Measurements from ENCODE around the gene LZTR1.
A peak's percentile ranks its signal among the peaks of the same experiment; 100 is the strongest.

LZTR1 gene

GRCh38 chr22:20996598-20997535 lies 14.8 kb downstream of the LZTR1 start:
- Histone ChIP-seq H3K4me1 (ENCODE audit: control insufficient read depth, insufficient read depth, low read length, poor library complexity, severe bottlenecking) (peaks cover 18% of the 10 kb centered on the region), H3K27ac (ENCODE audit: insufficient read depth, low read length, poor library complexity, severe bottlenecking) (no peak overlapping the region), H3K36me3 (ENCODE audit: control insufficient read depth, insufficient read depth, low read length) (peaks cover 41% of the 10 kb centered on the region), H3K9me3 (ENCODE audit: control insufficient read depth, low read length) (no peaks in the 10 kb centered on the region), H3K4me3 (ENCODE audit: insufficient read depth, low read depth, low read length, poor library complexity, severe bottlenecking) (no peak overlapping the region), H3K27me3 (replicated peaks; ENCODE audit: control insufficient read depth, insufficient read depth, low read length, poor library complexity, severe bottlenecking) (no peaks in the 10 kb centered on the region)
- DNase-seq, result no peak

- H3K27me3 ChIP-seq (replicated peaks; ENCODE audit: control insufficient read depth, insufficient read depth, low read length, poor library complexity, severe bottlenecking), result no peaks in the 10 kb centered on the region
- H3K36me3 ChIP-seq (ENCODE audit: control insufficient read depth, insufficient read depth, low read length), result peaks cover 33% of the 10 kb centered on the region
- H3K4me3 ChIP-seq (ENCODE audit: insufficient read depth, low read depth, low read length, poor library complexity, severe bottlenecking), result no peak overlapping the region
- DNase-seq, result no peak
- H3K4me1 ChIP-seq (ENCODE audit: control insufficient read depth, insufficient read depth, low read length, poor library complexity, severe bottlenecking), result peaks cover 18% of the 10 kb centered on the region
- H3K9me3 ChIP-seq (ENCODE audit: control insufficient read depth, low read length), result no peaks in the 10 kb centered on the region
- no peak overlapping the region for H3K27ac ChIP-seq (ENCODE audit: insufficient read depth, low read length, poor library complexity, severe bottlenecking)
These were observed 15.6 kb downstream of the LZTR1 start for GRCh38 chr22:20997536-20998257.

DNA sequence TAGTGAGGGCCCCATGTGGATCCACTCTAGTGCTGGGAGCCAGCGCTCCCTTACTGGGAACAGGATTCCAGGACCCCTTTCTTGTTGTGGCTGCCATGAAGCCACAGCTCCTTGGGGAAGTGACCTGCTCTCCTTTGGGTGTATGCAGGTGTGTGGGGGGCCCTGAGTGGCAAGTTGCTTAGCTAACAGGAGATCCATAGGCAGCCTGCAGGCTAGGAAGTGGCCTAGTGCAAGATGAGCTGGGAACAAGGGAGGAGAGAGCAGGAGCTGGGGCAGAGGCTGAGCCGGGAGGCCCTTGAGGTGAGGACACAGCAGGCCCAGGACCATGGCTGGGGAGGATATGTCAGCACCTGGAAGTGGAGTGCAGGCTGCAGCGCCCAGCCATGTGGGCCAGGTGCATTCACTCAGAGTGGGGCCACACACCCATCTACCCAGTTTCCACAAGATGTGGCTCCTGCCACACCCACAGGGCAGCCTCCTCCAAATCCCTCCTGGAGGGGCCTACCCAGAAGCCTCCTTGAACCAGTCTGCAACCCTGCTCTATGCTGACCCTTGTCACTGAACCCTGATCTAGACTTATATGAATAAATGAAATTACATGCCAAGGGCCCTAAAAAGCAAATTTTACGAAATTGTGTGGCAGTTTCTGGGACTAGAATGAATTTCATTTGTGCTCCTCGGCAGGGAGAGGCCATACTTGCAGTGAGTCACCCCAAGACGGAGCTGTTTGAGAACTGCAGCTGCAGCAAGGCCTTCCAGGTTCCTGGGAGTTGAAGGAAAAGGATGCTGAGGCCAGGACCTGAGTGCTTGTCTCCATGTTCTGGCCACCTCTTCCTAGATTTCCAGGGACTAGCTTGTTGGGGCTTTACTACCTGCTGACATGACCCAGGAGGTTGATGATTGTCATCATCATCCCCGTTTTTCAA lies 16.6 kb downstream of the LZTR1 start:
- Histone ChIP-seq H3K27ac (ENCODE audit: insufficient read depth, low read length, poor library complexity, severe bottlenecking) (no peak overlapping the region), H3K36me3 (ENCODE audit: control insufficient read depth, insufficient read depth, low read length) (peaks cover 28% of the 10 kb centered on the region), H3K4me1 (ENCODE audit: control insufficient read depth, insufficient read depth, low read length, poor library complexity, severe bottlenecking) (peaks cover 18% of the 10 kb centered on the region), H3K27me3 (replicated peaks; ENCODE audit: control insufficient read depth, insufficient read depth, low read length, poor library complexity, severe bottlenecking) (no peaks in the 10 kb centered on the region), H3K4me3 (ENCODE audit: insufficient read depth, low read depth, low read length, poor library complexity, severe bottlenecking) (no peak overlapping the region), H3K9me3 (ENCODE audit: control insufficient read depth, low read length) (no peaks in the 10 kb centered on the region)
- DNase-seq, result no peak

DNA sequence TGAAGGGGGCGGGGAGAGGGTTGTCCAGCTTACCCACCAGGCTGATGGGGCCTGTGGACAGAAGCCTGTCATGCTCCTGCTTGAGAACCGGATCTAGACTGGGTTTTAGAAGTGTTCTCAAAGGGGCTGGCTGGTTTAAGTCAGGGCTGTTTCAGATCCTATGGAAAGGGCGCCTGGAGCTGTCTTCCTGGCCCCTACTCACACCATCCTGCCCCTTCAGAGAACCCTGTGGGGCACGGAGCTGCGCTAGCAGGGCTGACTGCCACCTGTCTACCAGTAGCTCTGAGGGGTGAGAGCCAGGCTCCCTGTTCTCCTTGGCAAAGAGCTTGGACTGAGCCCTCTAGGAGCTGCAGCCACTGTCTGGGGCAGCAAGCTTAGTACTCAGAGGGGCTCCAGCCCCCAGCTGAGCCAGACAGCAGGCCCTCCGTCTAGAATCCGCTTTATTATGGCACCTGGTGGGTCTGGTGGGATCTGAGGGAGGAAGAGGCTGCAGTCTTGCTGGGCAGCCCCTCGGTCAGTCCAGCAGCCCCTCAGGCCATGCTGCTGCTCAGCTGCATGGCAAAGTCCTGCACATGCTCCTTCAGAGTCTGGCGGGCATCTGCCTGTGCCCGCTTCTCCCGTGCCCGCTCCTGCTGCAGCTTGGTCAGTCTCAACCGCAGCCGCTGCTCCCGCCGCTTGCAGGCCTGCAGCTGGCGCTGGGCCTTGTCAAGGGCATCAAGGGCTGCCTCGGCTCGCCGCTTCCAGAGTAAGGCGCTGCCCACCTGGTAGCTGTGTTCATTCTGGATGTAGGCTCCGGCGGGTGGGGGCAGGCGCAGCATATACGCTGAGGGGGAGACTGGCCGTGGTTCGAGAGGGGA lies 17.5 kb downstream of the LZTR1 start:
- DNase-seq, result no peak
- H3K4me3 ChIP-seq (ENCODE audit: insufficient read depth, low read depth, low read length, poor library complexity, severe bottlenecking), result no peak overlapping the region
- no peaks in the 10 kb centered on the region for H3K27me3 ChIP-seq (replicated peaks; ENCODE audit: control insufficient read depth, insufficient read depth, low read length, poor library complexity, severe bottlenecking)

GRCh38 chr22:21000207-21000986 lies 18.3 kb downstream of the LZTR1 start:
- DNase-seq, result no peak
- Histone ChIP-seq H3K36me3 (ENCODE audit: control insufficient read depth, insufficient read depth, low read length) (peaks cover 28% of the 10 kb centered on the region), H3K27me3 (replicated peaks; ENCODE audit: control insufficient read depth, insufficient read depth, low read length, poor library complexity, severe bottlenecking) (no peaks in the 10 kb centered on the region), H3K27ac (ENCODE audit: insufficient read depth, low read length, poor library complexity, severe bottlenecking) (peak overlapping the region; percentile 98), H3K4me1 (ENCODE audit: control insufficient read depth, insufficient read depth, low read length, poor library complexity, severe bottlenecking) (peaks cover 18% of the 10 kb centered on the region), H3K4me3 (ENCODE audit: insufficient read depth, low read depth, low read length, poor library complexity, severe bottlenecking) (peak overlapping the region; percentile 88), H3K9me3 (ENCODE audit: control insufficient read depth, low read length) (no peaks in the 10 kb centered on the region)

More for the DNA sequence above, 17.5 kb downstream of the LZTR1 start:
- Histone ChIP-seq H3K9me3 (ENCODE audit: control insufficient read depth, low read length) (no peaks in the 10 kb centered on the region), H3K4me1 (ENCODE audit: control insufficient read depth, insufficient read depth, low read length, poor library complexity, severe bottlenecking) (peaks cover 18% of the 10 kb centered on the region), H3K36me3 (ENCODE audit: control insufficient read depth, insufficient read depth, low read length) (peaks cover 28% of the 10 kb centered on the region), H3K27ac (ENCODE audit: insufficient read depth, low read length, poor library complexity, severe bottlenecking) (no peak overlapping the region)

GRCh38 chr22:21000987-21001600 lies 19.0 kb downstream of the LZTR1 start:
- Histone ChIP-seq H3K27ac (ENCODE audit: insufficient read depth, low read length, poor library complexity, severe bottlenecking) (peak overlapping the region; percentile 98), H3K9me3 (ENCODE audit: control insufficient read depth, low read length) (no peaks in the 10 kb centered on the region), H3K27me3 (replicated peaks; ENCODE audit: control insufficient read depth, insufficient read depth, low read length, poor library complexity, severe bottlenecking) (no peaks in the 10 kb centered on the region), H3K4me1 (ENCODE audit: control insufficient read depth, insufficient read depth, low read length, poor library complexity, severe bottlenecking) (peaks cover 18% of the 10 kb centered on the region), H3K36me3 (ENCODE audit: control insufficient read depth, insufficient read depth, low read length) (peaks cover 28% of the 10 kb centered on the region), H3K4me3 (ENCODE audit: insufficient read depth, low read depth, low read length, poor library complexity, severe bottlenecking) (peak overlapping the region; percentile 88)
- DNase-seq, result no peak

GRCh38 chr22:21001601-21002325 lies 19.7 kb downstream of the LZTR1 start, which contains the start of gene THAP7:
THAP7 (minus strand) TSS chr22:21002118; CDS start chr22:21001911, 207 bp downstream.
- Histone ChIP-seq H3K4me3 (ENCODE audit: insufficient read depth, low read depth, low read length, poor library complexity, severe bottlenecking) (peak within 1 kb of the TSS; percentile 88), H3K4me1 (ENCODE audit: control insufficient read depth, insufficient read depth, low read length, poor library complexity, severe bottlenecking) (peaks cover 18% of the 10 kb centered on the region), H3K27me3 (replicated peaks; ENCODE audit: control insufficient read depth, insufficient read depth, low read length, poor library complexity, severe bottlenecking) (no peaks in the 10 kb centered on the region), H3K27ac (ENCODE audit: insufficient read depth, low read length, poor library complexity, severe bottlenecking) (peak within 1 kb of the TSS; percentile 98), H3K36me3 (ENCODE audit: control insufficient read depth, insufficient read depth, low read length) (peaks cover 28% of the 10 kb centered on the region), H3K9me3 (ENCODE audit: control insufficient read depth, low read length) (no peaks in the 10 kb centered on the region)
- peak; percentile 92 to 94 (median 92) for DNase-seq

DNA sequence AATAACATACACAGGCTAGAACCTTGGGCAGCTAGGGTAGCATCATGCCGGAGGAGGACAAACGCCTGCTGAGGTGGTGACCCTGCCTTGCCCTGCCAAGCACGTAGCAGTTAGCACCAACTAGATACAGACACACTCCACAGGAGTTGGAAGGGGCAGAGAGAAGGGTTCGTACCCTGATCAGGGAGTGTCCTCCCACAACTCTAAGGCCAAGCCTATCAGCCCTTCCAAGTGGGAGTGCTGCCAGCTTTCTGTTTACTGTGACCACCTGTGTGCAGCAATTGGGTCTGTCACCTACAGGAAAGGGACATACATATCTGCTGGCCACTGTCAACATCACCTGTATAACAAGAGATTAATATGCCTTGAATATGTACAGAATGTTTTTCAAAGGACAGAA lies 21.7 kb downstream of the LZTR1 start:
- H3K27ac ChIP-seq (ENCODE audit: insufficient read depth, low read length, poor library complexity, severe bottlenecking), result peak overlapping the region; percentile 27
- H3K27me3 ChIP-seq (replicated peaks; ENCODE audit: control insufficient read depth, insufficient read depth, low read length, poor library complexity, severe bottlenecking), result no peaks in the 10 kb centered on the region
- H3K4me1 ChIP-seq (ENCODE audit: control insufficient read depth, insufficient read depth, low read length, poor library complexity, severe bottlenecking), result peaks cover 18% of the 10 kb centered on the region
- no peaks in the 10 kb centered on the region for H3K9me3 ChIP-seq (ENCODE audit: control insufficient read depth, low read length)
- no peak overlapping the region for H3K4me3 ChIP-seq (ENCODE audit: insufficient read depth, low read depth, low read length, poor library complexity, severe bottlenecking)
- no peak for DNase-seq
- H3K36me3 ChIP-seq (ENCODE audit: control insufficient read depth, insufficient read depth, low read length), result peaks cover 16% of the 10 kb centered on the region
